ENCODE data around the gene BGLAP. TPM values are rescaled to one million over a fixed set of nuclear protein-coding genes. Genes with fewer than 3 reads are reported as not detected.

BGLAP gene
- total RNA-seq, 1 donor from 2014 or later: 1.0 TPM

DNA sequence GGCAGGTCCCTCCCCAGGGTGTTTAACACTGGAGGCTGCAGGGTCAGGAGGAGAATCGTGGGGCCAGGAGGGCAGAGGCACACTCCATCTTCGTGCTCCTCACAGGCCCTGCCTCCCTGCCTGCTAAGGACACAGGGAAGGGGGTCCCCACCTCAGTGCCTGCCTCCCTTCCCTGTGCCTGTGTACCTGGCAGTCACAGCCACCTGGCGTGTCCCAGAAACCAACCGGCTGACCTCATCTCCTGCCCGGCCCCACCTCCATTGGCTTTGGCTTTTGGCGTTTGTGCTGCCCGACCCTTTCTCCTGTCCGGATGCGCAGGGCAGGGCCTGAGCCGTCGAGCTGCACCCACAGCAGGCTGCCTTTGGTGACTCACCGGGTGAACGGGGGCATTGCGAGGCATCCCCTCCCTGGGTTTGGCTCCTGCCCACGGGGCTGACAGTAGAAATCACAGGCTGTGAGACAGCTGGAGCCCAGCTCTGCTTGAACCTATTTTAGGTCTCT is 623 bp upstream of the BGLAP start:
- Histone ChIP-seq H3K27me3 (ENCODE audit: control insufficient read depth in 3 of 3, insufficient read depth in 3 of 3, low read length in 3 of 3) (peaks cover 19 to 24% (median 23%) of the 10 kb centered on the region in 3 donors), H3K9me3 (ENCODE audit: control insufficient read depth in 3 of 3, low read length in 3 of 3) (no peaks in the 10 kb centered on the region), H3K4me3 (ENCODE audit: low read length in 3 of 3) (no peak overlapping the region), H3K36me3 (ENCODE audit: control insufficient read depth in 3 of 3, insufficient read depth in 3 of 3, low read length in 3 of 3) (peaks cover 37 to 47% (median 38%) of the 10 kb centered on the region in 3 donors), H3K9ac (ENCODE audit: low read depth in 1 of 3, low read length in 3 of 3) (no peak overlapping the region), H3K4me1 (ENCODE audit: control insufficient read depth in 3 of 3, insufficient read depth in 3 of 3, low read length in 3 of 3) (peaks cover 10 to 11% (median 10%) of the 10 kb centered on the region in 3 donors), H3K27ac (ENCODE audit: low read depth, low read length) (no peak overlapping the region)

DNA sequence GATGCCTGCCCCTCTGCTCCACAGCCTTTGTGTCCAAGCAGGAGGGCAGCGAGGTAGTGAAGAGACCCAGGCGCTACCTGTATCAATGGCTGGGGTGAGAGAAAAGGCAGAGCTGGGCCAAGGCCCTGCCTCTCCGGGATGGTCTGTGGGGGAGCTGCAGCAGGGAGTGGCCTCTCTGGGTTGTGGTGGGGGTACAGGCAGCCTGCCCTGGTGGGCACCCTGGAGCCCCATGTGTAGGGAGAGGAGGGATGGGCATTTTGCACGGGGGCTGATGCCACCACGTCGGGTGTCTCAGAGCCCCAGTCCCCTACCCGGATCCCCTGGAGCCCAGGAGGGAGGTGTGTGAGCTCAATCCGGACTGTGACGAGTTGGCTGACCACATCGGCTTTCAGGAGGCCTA is 754 bp downstream of the BGLAP start:
- Histone ChIP-seq H3K4me1 (ENCODE audit: control insufficient read depth in 3 of 3, insufficient read depth in 3 of 3, low read length in 3 of 3) (peaks cover 16 to 23% (median 20%) of the 10 kb centered on the region in 3 donors), H3K4me3 (ENCODE audit: low read length in 3 of 3) (no peak overlapping the region), H3K9ac (ENCODE audit: low read depth in 1 of 3, low read length in 3 of 3) (no peak overlapping the region), H3K36me3 (ENCODE audit: control insufficient read depth in 3 of 3, insufficient read depth in 3 of 3, low read length in 3 of 3) (peaks cover 27 to 36% (median 27%) of the 10 kb centered on the region in 3 donors), H3K27me3 (ENCODE audit: control insufficient read depth in 3 of 3, insufficient read depth in 3 of 3, low read length in 3 of 3) (peaks cover 19 to 31% (median 28%) of the 10 kb centered on the region in 3 donors), H3K27ac (ENCODE audit: low read depth, low read length) (no peak overlapping the region), H3K9me3 (ENCODE audit: control insufficient read depth in 3 of 3, low read length in 3 of 3) (no peaks in the 10 kb centered on the region)

DNA sequence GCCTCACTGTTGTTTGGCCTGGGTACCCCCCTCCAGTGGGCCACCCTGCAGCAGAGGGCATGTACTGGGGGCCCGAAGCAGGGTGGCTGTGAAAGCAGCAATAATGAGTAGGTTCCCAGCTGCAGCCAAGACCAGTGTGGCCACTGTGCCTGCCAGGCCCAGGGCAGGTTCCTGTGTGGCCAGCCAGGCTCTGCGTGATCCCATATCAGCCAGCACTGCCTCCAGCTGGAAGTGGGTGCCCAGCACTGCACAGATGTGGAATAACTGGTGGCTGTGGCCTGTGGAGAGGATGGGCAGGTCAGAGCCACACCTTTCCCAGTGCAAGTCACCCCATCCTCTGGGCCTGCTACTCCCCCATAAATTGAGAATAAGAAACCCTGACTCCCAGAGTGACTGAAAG is 2.1 kb downstream of the BGLAP start:
- H3K4me1 ChIP-seq (ENCODE audit: control insufficient read depth in 3 of 3, insufficient read depth in 3 of 3, low read length in 3 of 3): peaks cover 21 to 28% (median 22%) of the 10 kb centered on the region in 3 donors
- peaks cover 19 to 31% (median 28%) of the 10 kb centered on the region in 3 donors for H3K27me3 ChIP-seq (ENCODE audit: control insufficient read depth in 3 of 3, insufficient read depth in 3 of 3, low read length in 3 of 3)
- peaks cover 15 to 22% (median 16%) of the 10 kb centered on the region in 3 donors for H3K36me3 ChIP-seq (ENCODE audit: control insufficient read depth in 3 of 3, insufficient read depth in 3 of 3, low read length in 3 of 3)
- H3K9ac ChIP-seq (ENCODE audit: low read depth in 1 of 3, low read length in 3 of 3): no peak overlapping the region
- no peak overlapping the region for H3K27ac ChIP-seq (ENCODE audit: low read depth, low read length)
- no peaks in the 10 kb centered on the region for H3K9me3 ChIP-seq (ENCODE audit: control insufficient read depth in 3 of 3, low read length in 3 of 3)
- H3K4me3 ChIP-seq (ENCODE audit: low read length in 3 of 3): no peak overlapping the region

DNA sequence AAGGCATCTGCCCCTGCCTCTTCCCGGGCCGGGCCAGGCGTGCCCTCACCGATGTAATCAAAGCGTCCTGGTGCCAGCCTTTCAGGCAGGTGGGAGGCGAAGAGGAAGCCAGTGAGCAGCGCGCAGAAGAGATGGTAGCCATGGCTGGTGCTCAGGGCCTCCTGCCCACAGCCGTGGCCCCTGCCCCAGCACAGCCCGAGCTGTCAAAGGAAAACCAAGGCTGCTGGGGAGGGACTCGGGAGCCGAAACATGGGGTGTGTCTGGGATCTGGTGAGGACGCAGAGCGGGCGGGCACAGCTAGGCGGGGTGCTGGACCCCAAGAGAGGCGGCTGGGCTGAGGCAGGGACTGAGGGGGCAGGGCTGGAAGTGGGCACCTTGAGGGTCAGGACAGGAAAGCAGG is 2.7 kb downstream of the BGLAP start:
- Histone ChIP-seq H3K9me3 (ENCODE audit: control insufficient read depth in 3 of 3, low read length in 3 of 3) (no peaks in the 10 kb centered on the region), H3K36me3 (ENCODE audit: control insufficient read depth in 3 of 3, insufficient read depth in 3 of 3, low read length in 3 of 3) (peaks cover 13 to 20% (median 15%) of the 10 kb centered on the region in 3 donors), H3K9ac (ENCODE audit: low read depth in 1 of 3, low read length in 3 of 3) (no peak overlapping the region), H3K4me3 (ENCODE audit: low read length in 3 of 3) (no peak overlapping the region), H3K27me3 (ENCODE audit: control insufficient read depth in 3 of 3, insufficient read depth in 3 of 3, low read length in 3 of 3) (peaks cover 19 to 31% (median 28%) of the 10 kb centered on the region in 3 donors), H3K4me1 (ENCODE audit: control insufficient read depth in 3 of 3, insufficient read depth in 3 of 3, low read length in 3 of 3) (peaks cover 21 to 28% (median 22%) of the 10 kb centered on the region in 3 donors), H3K27ac (ENCODE audit: low read depth, low read length) (no peak overlapping the region)

DNA sequence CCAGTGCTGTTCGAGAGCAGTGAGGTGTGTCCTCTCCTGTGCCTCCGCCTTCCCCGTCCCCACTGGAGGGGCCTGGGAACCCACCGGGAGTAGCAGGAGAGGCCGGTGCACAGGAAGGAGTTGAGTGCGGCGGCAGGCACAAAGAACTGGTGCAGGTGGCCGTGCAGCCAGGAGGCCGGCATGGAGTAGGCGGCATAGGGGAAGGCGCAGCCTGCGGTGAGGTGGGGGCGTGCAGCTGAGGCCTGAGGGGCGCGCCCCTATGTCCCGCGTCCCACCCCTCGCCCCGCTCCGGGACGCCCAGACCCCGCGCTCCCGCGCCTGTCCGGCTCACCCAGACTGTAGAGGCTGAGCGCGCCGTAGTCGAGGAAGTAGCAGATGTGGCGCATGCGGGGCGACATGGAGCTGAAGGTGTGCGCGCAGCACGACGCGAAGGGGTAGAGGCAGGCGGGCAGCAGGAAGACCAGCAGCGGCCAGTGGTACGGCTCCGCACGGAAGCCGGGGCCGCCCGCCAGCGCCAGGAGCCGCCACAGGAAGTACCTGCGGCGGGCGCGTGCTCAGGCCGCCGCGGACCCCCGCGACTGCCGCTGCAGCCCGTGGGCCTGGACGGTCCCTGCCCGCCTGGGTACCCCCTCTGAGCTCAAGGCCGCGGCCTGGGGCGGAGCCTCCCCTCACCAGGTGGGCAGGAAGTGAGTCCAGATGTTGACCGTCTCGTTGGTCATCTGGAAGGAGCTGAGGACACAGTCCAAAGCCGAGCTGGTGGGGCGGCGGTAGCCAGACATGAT is 3.7 kb downstream of the BGLAP start:
- peak overlapping the region in 1 of 3 donors; percentile 8 for H3K9ac ChIP-seq (ENCODE audit: low read depth in 1 of 3, low read length in 3 of 3)
- peak overlapping the region in 1 of 3 donors; percentile 29 for H3K4me3 ChIP-seq (ENCODE audit: low read length in 3 of 3)
- peaks cover 19 to 31% (median 28%) of the 10 kb centered on the region in 3 donors for H3K27me3 ChIP-seq (ENCODE audit: control insufficient read depth in 3 of 3, insufficient read depth in 3 of 3, low read length in 3 of 3)

DNA sequence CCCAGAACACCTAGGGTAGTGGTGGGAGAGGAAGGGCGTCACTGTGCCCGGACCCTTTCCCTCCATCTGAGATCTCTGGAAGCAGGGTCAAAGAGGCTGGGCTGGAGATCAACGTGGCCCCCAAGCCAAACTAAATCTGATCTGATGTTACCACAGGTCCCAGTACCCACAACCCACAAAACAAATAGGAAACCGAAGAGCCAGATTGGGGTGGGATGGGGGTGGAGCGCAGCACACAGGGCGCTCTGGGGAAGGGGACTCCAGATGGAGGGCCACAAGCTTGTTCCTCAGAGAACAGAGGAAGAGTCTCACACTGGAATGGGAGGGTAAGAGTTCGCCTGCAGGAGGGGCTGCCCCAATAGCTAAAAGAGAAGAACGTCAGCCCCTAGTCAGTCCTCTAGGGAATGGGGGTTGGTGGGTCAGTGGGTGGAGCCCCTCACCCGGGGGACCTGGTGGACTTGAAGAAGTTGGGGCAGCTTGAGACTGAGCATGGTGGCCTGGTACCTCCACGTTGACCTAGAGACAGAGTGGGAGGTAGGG is 4.3 kb downstream of the BGLAP start:
- Histone ChIP-seq H3K4me1 (ENCODE audit: control insufficient read depth in 3 of 3, insufficient read depth in 3 of 3, low read length in 3 of 3) (peaks cover 22 to 28% (median 25%) of the 10 kb centered on the region in 3 donors), H3K9ac (ENCODE audit: low read depth in 1 of 3, low read length in 3 of 3) (no peak overlapping the region)

More for the DNA sequence above, 3.7 kb downstream of the BGLAP start:
- Histone ChIP-seq H3K36me3 (ENCODE audit: control insufficient read depth in 3 of 3, insufficient read depth in 3 of 3, low read length in 3 of 3) (peaks cover 18 to 26% (median 19%) of the 10 kb centered on the region in 3 donors), H3K27ac (ENCODE audit: low read depth, low read length) (no peak overlapping the region), H3K4me1 (ENCODE audit: control insufficient read depth in 3 of 3, insufficient read depth in 3 of 3, low read length in 3 of 3) (peaks cover 21 to 28% (median 22%) of the 10 kb centered on the region in 3 donors), H3K9me3 (ENCODE audit: control insufficient read depth in 3 of 3, low read length in 3 of 3) (no peaks in the 10 kb centered on the region)

DNA sequence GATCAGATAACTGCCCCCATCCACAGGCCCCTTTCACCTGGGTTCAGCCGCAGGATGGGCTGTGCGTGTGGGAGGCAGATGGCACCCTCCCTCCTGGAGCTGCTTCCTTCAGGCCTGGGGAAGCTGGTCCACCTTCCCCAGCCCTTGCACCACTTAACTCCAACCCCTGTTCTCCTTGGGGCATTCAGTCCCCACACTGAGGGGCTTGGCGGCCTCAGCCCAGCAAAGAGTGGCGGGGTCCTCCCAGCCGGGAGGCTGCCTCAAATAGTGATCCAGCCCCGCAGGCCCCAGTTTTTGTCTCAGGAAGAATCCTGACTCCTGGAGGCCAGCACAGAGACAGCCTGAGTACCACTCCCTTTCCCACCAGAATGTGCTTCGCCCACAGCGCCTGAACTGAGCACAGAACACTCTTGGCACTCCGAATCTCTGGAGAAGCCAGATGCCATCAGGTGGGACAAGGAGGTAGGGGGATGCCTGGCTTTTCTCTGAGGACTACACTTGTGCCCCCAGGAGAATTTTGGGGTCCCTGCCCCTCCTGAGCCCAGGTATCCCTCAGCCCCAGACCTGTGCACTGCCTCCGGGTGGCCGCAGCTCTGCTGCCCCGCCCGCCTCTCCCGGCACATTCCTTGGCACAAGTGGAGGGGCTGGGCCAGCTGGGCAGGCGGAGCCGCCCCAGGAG is 4.9 kb downstream of the BGLAP start:
- no peaks in the 10 kb centered on the region for H3K9me3 ChIP-seq (ENCODE audit: control insufficient read depth in 3 of 3, low read length in 3 of 3)
- peaks cover 27 to 29% (median 28%) of the 10 kb centered on the region in 3 donors for H3K36me3 ChIP-seq (ENCODE audit: control insufficient read depth in 3 of 3, insufficient read depth in 3 of 3, low read length in 3 of 3)
- H3K27ac ChIP-seq (ENCODE audit: low read depth, low read length): no peak overlapping the region
- H3K4me3 ChIP-seq (ENCODE audit: low read length in 3 of 3): no peak overlapping the region
- peaks cover 22 to 31% (median 28%) of the 10 kb centered on the region in 3 donors for H3K4me1 ChIP-seq (ENCODE audit: control insufficient read depth in 3 of 3, insufficient read depth in 3 of 3, low read length in 3 of 3)
- no peak overlapping the region for H3K9ac ChIP-seq (ENCODE audit: low read depth in 1 of 3, low read length in 3 of 3)
- H3K27me3 ChIP-seq (ENCODE audit: control insufficient read depth in 3 of 3, insufficient read depth in 3 of 3, low read length in 3 of 3): peaks cover 19 to 28% (median 28%) of the 10 kb centered on the region in 3 donors

More for the DNA sequence above, 4.3 kb downstream of the BGLAP start:
- Histone ChIP-seq H3K4me3 (ENCODE audit: low read length in 3 of 3) (no peak overlapping the region), H3K36me3 (ENCODE audit: control insufficient read depth in 3 of 3, insufficient read depth in 3 of 3, low read length in 3 of 3) (peaks cover 21 to 26% (median 23%) of the 10 kb centered on the region in 3 donors), H3K9me3 (ENCODE audit: control insufficient read depth in 3 of 3, low read length in 3 of 3) (no peaks in the 10 kb centered on the region), H3K27me3 (ENCODE audit: control insufficient read depth in 3 of 3, insufficient read depth in 3 of 3, low read length in 3 of 3) (peaks cover 19 to 29% (median 28%) of the 10 kb centered on the region in 3 donors), H3K27ac (ENCODE audit: low read depth, low read length) (no peak overlapping the region)

DNA sequence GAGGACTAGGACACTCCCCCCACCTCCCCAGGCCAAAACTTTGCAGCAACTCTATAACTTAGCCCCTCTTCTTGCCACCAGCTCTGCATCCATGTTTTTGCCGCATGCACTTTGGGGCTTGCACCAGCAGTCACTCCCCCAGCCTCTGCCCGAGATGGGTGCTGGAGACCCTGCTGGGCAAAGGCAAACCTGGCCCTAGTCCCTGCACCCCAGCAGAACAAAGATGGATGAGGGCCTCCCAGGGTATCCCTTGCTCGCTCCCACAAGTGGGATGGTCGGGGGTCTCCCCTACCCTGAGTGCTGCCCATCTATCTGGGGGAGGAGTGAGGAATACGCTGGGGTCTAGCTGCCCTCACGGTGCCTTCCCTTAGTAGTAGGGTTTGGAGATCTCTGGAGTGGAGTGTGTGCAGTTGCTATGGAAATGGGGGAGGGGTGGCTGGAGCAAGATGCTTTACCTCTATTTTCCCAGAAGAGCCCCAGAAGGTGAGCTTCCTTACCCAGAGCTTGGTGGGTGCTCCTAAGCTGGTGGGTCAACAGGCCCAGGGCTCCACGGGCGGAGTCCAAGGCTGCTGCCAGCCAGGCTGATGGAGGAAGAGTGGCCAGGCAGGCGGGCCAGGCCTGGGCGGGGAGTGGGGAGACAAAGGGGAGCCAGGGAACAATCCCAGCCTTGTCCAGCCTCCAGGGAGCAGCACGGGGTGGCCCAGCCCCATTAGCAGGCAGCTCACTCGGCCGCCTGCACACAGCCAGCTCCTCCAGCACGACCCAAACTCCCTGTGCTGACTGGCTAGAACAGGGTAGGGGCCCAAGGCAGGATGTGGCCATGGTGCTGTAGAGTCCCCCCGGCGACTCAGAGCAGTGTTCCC is 5.7 kb downstream of the BGLAP start, which contains the start of gene PAQR6:
Gene PAQR6 (minus strand): TSS at position 597 of the 863 bp plus-strand sequence. CDS start 1,325 bp downstream, outside the sequence.
- Histone ChIP-seq H3K4me1 (ENCODE audit: control insufficient read depth in 3 of 3, insufficient read depth in 3 of 3, low read length in 3 of 3) (peaks cover 22 to 32% (median 29%) of the 10 kb centered on the region in 3 donors), H3K36me3 (ENCODE audit: control insufficient read depth in 3 of 3, insufficient read depth in 3 of 3, low read length in 3 of 3) (peaks cover 33 to 36% (median 35%) of the 10 kb centered on the region in 3 donors), H3K27ac (ENCODE audit: low read depth, low read length) (no peak within 1 kb of the TSS), H3K4me3 (ENCODE audit: low read length in 3 of 3) (no peak within 1 kb of the TSS), H3K27me3 (ENCODE audit: control insufficient read depth in 3 of 3, insufficient read depth in 3 of 3, low read length in 3 of 3) (peaks cover 19 to 28% (median 28%) of the 10 kb centered on the region in 3 donors), H3K9ac (ENCODE audit: low read depth in 1 of 3, low read length in 3 of 3) (peak within 1 kb of the TSS in 2 of 3 donors; percentile 20 to 33), H3K9me3 (ENCODE audit: control insufficient read depth in 3 of 3, low read length in 3 of 3) (no peaks in the 10 kb centered on the region)

DNA sequence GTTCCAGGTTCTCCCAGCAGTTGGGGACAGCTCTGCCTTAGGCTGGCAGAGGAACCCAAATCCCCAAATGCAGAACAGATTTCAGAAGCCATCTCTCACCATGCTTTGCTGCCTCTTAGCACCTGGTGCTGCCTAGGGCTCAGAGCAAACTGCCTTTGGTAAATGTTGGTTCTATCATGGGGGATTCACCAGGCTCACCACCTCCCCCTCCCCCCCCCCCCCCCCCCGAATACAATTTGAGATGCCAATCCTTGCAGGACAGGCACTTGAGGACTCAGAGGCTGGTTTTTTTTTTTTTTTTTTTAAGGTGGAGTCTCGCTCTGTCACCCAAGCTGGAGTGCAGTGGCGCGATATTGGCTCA is 6.3 kb downstream of the BGLAP start:
- no peaks in the 10 kb centered on the region for H3K9me3 ChIP-seq (ENCODE audit: control insufficient read depth in 3 of 3, low read length in 3 of 3)
- H3K36me3 ChIP-seq (ENCODE audit: control insufficient read depth in 3 of 3, insufficient read depth in 3 of 3, low read length in 3 of 3): peaks cover 39 to 42% (median 41%) of the 10 kb centered on the region in 3 donors
- no peak overlapping the region for H3K27ac ChIP-seq (ENCODE audit: low read depth, low read length)
- no peak overlapping the region for H3K4me3 ChIP-seq (ENCODE audit: low read length in 3 of 3)
- peak overlapping the region in 1 of 3 donors; percentile 33 for H3K9ac ChIP-seq (ENCODE audit: low read depth in 1 of 3, low read length in 3 of 3)
- peaks cover 22 to 32% (median 29%) of the 10 kb centered on the region in 3 donors for H3K4me1 ChIP-seq (ENCODE audit: control insufficient read depth in 3 of 3, insufficient read depth in 3 of 3, low read length in 3 of 3)
- peaks cover 19 to 28% (median 28%) of the 10 kb centered on the region in 3 donors for H3K27me3 ChIP-seq (ENCODE audit: control insufficient read depth in 3 of 3, insufficient read depth in 3 of 3, low read length in 3 of 3)
